Esophagus muscularis mucosa (tissue), 3 donors: ENCODE results near the gene CAPNS1.

ENCODE experiments used
- CTCF ChIP-seq, 3 experiments: fragments of 200-600 bp in 2 of 3; fragments of 450-650 bp in 1 of 3; sonication (generic) in 2 of 3; IDR thresholded peaks; one replicate each; pipeline ENCODE4 v1.5.1; 2017 to 2019; ENCODE audit warnings: antibody characterized with exemption in 3 of 3, mild to moderate bottlenecking in 2 of 3, moderate library complexity in 1 of 3
- POLR2AphosphoS5 ChIP-seq, 2 donors: sonication (generic); formaldehyde crosslinking; IDR thresholded peaks; one replicate each; pipeline ENCODE4 v1.6.1; 2017; ENCODE audit warnings: antibody characterized with exemption in 2 of 2

DNA sequence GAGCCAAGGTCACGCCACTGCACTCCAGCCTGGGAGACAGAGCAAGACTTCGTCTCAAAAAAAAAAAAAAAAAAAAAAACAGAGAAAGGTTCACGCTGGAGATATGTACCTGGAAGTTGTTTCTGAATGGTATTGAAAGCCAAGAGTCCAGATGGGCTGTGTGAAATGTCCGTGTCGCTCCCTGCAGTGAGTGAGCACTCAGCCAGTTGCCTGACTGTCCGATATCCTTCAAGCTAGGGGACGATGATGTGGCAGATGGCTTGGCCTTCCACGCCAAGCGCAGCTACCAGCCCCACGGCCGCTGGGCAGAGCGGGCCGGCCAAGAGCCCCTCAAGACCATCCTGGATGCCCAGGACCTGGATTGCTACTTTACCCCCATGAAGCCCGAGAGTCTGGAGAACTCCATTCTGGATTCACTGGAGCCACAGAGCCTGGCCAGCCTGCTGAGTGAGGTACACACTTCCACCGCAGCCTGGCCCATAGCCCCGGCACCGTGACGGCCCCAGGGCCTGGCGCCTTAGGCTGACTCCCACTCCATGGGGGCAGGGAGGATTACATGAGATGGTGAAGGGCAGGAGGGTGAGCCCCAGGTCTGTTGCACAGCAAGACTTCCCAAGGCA, 40.6 kb upstream of the CAPNS1 start:
- TF ChIP-seq POLR2AphosphoS5 (IDR thresholded peaks at IDR 0.05) (no peak), CTCF (IDR thresholded peaks at IDR 0.05) (no peak)
